Activated CD4-positive, alpha-beta T cell treated with anti-CD3 and anti-CD28 coated beads, Interleukin-2, amount 50 U/mL, for 24 hours (primary cell): ENCODE results near the gene RBMS3.

ENCODE experiments used
- DNase-seq, 2 donors: peaks; one replicate each; pipeline ENCODE4 v3.0.0-alpha.2; 2020; ENCODE audit warnings: low read depth in 1 of 2, low spot score in 1 of 2

RBMS3 gene

DNA sequence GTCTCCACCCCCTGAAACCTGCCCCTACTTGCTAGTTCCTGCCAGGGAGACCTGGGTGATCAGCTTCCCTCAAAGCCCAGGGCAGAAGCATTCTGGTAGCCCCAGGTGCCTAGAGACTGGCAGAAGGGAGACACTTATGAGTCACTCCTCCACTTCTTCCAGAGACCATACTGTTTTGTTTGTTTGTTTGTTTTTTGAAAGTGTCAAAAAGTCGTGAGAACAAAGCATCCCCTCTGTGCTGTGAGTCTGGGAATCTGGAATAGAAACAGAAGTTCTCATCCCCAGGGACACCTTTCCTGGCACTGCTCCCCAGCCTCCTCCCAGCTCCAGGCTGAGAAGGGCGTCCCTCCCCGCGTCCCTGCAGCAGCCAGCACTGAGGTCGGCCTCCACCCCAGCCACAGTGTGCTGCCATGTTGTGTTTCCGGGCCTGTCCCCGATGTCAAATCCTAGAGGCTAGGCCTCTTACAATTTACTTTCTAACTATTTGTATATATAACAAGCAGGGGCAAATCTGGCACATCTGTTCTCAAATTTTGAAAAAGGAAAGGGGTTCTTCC, 573.0 kb downstream of the RBMS3 start:
- no peak for DNase-seq

DNA sequence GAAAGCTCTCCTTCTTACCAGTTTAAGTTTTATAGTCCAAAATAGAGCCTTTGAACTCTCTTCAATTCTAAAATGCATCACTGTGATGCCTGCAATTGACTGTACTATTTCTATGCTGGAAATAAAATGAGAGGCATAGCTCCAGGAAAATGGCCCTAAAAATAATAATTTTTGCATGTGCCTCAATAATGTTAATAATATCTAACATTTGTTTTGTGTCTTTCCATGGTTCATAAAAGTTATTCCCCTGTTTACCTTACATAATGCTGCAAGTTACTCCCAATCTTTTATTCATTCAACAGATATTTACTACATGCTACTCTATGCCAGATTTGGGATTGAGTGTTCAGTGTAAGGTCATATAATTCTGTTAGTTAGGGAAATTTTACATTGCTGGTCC, 574.0 kb downstream of the RBMS3 start:
- no peak for DNase-seq

DNA sequence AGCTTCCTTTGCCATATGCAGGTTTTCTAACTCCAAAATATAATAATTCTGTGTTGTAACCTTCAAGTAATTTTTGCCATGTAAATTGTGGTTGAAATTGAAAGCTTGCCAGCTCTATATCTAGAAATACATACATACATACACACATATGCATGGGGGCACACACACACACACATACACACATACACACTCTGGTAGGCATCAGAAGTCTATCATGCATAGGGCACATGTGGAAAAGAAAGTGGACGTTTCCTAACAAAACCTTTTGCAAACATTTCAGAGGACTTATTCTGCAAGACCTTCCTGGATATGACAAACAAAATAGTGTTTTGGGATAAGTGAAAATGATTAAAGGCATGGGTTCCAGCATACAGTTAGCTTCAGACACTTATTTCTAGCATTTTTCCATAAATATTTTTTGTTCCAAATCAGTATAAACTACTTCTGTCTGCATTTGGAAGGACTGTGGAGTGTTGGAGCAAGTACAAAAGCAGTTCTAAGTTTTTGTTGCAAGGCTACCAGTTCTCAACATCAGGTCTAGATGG, 578.9 kb downstream of the RBMS3 start:
- no peak for DNase-seq

DNA sequence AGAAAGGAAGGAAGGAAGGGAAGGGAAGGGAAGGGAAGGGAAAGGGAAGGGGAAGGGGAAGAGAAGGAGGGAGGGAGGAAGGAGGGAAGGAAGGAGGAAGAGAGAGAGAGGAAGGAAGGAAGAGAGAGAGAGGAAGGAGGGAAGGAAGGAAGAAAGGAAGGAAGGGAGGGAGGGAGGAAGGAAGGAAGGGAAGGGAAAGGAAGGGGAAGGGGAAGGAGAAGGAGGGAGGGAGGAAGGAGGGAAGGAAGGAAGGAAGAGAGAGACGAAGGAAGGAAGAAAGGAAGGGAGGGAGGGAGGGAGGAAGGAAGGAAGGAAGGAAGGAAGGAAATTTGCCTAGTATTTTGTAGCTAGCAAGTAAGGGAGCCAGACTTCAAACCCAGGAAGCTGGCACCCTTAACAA, 583.9 kb downstream of the RBMS3 start:
- no peak for DNase-seq

DNA sequence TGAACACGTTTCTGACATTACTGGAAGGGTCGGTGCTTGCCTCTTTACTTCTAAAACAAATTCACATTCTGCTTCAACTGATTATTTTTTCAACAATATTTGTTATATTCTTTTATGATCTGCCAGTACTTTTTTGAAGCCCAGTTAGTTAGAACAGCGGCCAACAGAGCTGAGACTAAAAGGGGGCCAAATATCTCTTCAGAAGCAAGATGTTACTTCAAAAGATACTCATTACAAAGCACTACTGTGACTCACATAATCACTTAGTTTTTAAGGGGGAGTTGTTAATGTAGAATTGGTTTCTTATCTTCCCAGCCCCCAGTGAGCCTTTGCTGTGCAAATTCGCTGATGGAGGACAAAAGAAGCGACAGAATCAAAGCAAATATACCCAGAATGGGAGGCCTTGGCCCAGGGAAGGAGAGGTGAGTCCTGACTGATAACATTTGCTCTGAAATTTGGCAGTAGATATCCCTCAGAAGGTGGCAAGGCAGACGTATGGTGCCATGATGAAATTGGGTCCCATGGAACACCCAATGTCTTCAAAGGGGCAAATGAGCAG, 587.8 kb downstream of the RBMS3 start:
- no peak for DNase-seq

DNA sequence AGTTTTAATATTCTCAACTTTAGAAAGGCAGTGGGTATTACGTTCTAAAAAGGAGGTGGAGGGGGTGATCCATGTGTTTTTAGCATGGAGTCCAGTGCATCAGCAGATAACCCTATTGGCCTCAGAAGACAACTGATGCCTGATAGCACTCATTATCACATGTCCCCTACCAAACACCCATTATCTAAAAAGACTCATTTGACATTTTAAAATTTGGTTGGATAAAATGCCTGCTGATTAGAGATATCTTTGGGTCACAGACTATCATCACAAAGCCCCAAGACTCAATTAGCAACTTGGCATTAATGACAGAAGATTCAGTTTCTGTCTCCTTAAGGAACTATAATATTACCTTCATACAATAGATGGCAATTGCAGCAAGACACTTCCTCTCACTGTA, 589.3 kb downstream of the RBMS3 start:
- no peak for DNase-seq

DNA sequence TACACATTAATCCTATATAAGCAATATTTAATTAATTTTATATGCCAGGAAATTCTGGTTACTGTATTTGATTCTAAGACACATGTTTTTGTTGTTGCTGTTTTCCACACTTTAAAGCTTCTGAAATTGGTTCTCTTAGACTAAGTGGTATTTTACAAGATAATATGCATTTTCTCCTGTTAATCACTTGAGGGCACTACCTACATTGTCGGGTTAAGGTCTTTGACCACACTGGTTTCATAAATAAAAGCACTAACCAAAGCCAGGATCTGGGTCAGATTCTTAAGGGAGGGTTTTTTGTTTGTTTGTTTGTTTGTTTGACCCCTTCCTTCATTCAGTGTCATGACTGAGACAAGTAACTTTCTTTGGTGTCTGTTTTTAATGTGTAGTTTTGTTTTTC, 590.2 kb downstream of the RBMS3 start:
- no peak for DNase-seq

DNA sequence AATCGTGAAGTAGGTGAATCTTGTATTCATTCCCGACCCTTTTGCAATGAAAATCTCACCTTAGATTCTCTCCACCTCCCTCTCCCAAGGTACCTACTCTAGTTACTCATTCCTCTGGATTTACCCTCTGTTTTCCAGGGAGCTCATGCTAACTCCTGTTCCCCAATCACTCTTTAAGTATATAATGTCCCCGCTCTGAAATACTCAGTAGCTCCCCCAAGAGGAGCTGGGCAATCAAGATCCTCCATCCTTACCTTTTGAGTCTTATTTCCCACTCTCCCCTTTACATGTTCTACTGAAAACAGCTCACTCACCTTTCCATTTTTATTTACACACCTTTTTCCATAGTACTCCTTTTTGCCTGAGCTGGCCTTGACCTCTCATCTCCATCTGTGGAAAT, 599.9 kb downstream of the RBMS3 start:
- no peak for DNase-seq

DNA sequence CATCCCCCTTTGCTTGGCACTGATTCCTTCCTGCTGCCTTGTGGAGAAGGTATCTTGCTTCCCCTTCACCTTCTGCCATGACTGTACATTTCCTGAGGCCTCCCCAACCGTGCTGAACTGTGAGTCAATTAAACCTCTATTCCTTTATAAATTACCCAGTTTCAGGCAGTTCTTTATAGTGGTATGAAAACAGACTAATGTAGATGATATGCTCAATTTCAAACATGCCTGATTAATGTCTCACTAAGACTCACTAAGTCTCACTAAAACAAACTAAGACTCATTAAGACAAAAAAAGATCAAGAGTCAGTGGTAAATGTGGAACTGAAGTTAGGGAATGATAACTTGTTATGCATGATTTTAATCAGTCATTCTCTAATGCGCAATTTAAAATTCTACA, 606.6 kb downstream of the RBMS3 start:
- no peak for DNase-seq

DNA sequence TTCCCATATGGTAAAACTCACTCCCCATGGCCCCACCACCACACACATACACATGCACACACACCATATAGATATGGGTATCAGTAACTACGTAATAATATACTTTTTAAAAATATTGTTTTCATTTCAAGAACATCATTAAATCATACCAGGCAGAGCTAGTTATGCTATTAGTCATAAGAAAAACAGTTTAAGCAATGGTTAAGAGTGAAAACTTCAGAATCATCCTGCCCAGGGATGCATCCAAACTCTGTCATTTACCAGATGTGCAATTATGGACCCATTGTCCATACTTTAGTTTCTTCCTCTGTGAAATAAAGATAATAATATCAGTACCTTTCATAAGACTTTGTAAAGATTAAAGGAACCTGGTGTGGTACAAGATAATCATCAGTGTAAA, 608.3 kb downstream of the RBMS3 start:
- no peak for DNase-seq

DNA sequence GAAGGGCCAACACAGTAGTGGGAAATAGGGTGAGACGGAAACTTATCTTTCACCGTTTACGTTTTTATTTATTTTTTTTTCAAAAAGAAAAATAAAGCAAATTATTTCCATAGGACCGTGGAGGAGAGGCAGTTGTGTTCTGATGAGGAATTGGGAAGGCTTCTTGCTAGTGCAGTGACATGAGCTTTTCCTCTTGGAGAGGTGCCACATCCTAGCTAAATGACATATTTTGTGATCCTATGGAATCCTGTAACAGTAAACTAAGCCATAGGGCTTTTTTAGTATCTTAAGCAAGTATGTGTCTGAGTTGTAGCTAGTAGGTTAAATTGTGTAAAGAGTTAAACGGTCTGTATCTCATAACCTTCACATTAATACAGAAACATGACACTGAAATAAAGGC, 609.9 kb downstream of the RBMS3 start:
- DNase-seq: no peak

DNA sequence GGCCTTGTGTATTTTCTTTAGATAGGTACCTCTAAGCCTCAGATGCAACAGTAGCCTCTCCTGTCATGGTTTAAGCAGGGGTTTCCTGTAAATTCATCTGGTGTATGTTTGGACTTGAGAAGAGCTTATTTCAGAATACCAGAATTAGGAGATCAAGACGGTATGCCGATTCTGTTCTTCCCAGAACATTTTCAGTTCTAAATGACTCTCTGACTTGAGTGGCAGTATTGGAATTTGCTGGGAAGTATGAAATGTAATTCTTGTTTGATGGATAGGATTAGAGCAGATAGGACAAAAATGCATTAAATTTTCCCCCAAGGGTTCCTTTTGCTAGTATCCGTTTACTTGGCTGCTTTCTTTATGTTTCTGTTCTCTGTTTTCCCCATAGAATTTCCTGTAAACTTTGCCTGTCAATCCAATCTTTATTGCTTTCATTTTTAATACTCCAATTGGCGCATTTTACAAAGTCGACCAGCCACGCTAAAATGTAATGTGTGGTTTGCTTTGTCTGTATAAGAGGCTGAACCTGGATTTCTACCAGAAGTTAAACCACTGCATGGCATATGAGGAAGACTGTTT, 612.2 kb downstream of the RBMS3 start:
- DNase-seq: no peak

DNA sequence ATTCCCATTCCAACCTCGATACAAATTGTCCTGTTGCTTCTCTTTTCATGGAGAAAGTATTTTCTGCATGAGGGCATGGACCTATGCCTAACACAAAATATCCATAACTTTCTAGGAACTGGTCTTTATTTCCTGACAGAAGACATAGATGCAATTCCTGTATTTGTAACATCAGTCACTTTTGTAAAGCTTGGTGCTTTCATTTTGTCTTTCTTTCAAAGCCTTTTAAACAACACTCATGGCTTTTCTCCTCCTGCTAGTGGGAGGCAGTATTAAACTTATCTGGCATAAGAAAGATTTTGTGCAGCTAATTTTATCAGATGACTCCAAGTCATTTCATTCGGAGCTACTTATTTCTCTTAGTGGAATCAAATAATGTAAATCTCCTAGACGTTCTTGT, 616.0 kb downstream of the RBMS3 start:
- no peak for DNase-seq

DNA sequence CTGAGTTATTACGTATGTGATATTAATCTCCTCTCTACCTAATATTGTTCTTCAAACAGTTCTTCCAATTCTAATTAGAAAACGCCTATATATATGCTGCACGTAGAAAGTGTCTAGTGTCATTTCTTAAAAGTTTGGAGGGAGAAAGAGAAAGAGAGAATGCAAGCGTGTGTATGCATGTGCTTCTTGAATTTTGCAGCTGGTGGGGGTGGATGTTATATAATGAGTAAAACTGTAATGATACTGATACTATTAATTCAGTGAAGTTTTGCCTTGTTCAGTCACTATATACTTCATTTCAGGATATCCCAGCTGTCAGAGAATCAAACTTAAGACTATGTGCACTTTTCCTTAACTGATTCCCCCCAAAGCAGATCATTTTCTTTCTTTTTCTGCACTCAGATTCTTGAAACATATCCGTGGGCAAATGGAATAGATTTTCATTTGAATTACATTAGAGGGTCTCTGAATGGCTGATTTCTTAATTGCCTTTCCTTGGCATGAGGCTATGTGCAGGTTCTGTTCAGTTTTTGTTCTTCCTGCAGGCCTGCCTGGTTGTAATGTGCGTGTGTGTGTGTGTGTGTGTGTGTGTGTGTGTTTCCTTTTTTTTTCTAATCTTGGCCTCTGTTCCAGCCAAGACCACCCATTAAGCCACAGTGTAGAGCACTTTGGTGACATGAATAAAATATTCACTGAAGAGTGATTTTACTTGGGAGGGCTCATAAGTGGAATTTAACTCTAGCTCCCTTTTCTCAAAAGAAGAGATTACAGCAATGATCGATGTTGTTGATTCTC, 617.5 kb downstream of the RBMS3 start:
- DNase-seq: no peak

DNA sequence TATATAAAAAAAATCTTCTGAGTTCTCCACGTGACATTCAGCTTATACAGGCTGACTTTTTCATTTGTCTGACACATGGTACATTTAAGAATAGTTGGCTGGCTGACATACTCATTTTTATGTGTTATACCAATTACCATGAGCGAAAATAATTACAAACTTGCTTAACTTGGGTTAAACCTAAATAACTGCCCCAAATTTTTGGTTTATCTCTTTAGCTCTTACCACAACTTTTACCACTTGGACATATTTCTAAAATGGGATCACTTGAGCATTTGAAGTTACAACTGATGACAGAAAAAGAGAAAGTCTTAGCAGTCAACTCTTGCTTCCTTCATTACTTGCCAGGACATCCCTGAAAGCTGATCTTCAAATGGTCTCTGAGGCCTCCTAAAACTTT, 618.1 kb downstream of the RBMS3 start:
- DNase-seq: no peak

DNA sequence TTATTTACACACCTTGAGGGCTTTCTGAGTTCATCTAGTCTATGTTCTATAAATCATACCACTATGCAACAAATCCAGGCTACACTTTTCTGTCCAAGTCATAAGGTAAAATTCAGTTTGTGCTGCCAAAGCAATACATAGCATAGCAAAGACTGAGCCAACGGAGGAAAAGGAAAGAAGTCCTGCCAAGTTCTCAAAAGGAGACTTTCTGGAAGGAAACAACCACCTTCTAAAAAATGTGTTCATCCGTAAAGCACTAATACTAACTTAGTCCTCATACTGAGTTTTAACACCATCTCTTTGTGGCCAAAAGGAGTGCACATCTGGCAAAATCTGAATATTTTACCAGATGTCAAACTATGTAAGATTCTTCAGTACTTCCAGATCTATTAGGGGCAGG, 620.2 kb downstream of the RBMS3 start:
- no peak for DNase-seq

DNA sequence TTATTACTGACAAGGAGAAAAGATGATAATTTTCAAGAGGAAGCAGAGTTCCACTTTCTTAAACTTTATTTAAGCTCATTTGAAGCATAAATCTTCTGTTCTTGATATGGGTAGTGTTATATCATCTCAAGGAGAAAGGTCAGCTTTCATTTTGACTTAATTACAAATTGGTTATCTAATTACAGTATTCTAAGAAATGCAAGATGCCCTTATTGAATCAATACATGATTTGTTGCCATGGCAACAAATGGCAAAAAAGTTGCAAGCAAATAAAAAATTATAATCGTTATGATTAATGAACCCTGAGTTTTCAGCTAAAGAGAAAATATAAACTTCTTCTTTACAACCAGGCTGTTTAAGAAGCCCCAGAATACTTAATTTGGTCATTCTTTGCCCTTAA, 622.7 kb downstream of the RBMS3 start:
- DNase-seq: no peak

DNA sequence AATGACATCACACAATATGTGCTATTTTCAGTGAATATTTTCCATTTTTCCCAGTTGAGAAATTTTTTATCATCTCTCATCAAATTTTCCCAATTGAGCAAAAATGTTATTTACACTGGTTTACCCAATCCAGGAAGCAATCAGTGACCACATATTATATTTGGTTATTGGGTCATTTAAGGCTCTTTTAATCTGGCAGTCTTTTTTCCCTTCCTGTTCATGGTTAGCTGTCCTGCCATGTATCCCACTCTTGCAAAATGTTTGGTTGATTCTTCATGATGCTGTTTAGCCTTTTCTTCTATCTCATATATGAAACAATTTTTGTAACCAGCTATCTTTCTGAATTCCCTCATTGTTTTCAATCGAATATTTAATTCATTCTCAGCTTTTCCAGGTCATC, 626.0 kb downstream of the RBMS3 start:
- no peak for DNase-seq

DNA sequence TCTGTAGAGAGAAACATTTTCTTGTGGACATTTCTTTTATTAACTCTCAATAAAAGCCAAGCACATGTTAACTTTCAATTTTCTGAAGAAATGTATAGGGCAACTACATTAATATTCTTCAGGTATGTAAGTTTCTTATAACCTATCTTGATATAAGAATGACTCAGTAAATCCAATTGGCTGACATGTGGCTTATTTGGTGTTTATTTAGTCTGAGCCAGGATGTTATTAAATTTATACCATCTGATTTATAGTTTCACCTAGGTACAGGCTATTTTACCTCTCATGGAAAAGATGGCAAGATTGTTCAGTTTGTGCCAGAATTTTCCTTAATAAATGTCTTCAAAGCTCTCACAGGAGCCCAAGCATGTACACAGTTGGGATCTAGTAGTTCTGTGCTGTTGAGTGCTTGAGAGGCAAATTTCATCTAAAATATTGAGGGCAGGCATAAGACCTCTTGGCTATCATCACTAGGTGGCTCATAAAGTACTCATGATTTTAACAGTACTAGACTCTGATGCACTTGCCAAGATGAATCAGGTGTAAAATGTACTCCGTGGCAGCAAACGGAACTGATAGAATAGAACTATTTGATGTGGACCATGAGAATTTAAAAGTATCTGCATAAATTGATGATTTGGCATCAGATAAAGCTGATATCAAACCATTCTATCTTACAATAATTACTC, 631.9 kb downstream of the RBMS3 start:
- DNase-seq: no peak

DNA sequence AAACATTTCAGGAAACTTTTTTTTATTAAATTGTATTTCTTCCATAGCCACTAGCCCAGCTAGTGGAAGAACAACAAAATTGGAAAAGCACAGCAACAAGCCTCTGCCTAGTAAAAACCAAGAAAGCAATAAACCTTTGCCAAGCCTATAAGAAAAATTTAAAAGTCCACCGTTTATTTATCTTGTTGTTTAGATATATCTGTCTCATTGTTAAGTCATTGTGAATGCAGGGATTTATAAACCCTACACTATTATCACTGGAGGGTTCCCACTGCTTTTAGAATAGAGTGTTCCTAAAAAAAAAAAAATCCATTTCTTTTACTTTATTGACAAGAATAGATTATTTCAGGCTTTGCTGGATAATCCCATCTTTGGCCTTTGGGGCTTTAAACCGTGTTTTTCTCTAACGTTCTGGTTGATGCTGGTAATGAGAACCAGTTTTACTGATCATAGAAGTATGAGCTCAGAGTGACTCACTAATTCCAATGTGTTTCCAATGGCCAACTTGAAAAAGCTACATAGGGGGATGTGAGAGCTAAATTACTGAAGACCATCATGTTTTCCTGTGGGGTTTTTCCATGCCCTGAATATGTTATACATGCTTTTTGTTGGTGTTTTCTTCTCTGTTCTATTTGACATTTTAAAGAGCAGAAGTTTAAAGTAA, 634.1 kb downstream of the RBMS3 start:
- no peak for DNase-seq

DNA sequence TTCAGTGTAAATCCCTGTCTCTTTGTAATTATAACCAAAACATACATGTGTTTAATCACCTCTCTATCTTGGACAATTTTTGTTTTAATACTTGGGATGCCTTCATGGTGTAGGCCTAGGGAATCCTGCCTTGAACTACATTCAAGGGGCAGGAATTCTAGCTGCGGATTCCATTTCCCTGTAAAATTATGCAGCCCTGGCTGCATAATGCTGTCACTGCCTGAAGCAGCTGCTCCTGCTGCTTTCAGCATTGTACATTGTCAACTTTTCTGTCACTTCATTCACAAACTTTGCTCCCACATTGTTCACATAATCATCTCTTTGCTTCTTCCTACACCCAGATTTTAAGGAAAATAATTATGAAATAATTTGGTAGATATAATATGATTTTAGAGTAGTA, 638.7 kb downstream of the RBMS3 start:
- DNase-seq: no peak
